ENCODE results near the gene JOSD2. TPM values are rescaled to one million over a fixed set of nuclear protein-coding genes. Genes with fewer than 3 reads are reported as not detected.

The JOSD2 gene
- total RNA-seq, 1 donor from 2014 or later, result 21.0 TPM

DNA sequence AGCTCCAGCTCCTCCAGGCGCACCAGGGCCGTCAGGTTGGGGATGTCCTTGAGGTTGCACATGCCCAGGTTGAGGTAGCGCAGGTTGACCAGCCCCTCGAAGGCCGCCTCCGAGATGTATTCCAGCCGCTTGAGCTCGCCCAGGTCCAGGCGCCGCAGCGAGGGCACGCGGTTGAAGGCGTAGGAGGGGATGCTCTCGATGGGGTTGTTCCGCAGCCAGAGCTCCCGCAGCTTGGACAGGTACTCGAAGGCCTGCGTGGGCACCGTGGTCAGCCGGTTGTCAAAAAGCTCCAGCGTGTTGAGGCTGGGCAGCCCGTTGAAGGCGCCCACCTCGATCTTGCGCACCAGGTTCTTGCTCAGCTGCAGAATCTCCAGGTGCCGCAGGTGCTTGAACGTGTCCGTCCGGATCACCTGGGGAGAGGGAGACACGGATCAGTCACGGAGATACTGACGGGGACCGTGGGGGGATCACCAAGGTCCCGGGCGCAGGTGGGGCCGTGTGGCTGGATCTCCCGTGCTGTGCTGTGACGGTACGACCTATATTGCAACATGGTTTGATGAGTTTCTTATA is 8.1 kb upstream of the JOSD2 start:
- no peak overlapping the region for H3K4me3 Mint-ChIP-seq
- H3K27me3 Mint-ChIP-seq, result peaks cover 7% of the 10 kb centered on the region
- no peak for ATAC-seq (ENCODE audit: low read depth)
- no peaks in the 10 kb centered on the region for H3K4me1 Mint-ChIP-seq
- POLR2A ChIA-PET, result interaction anchor here (0.6 kb wide), 1 partner anchor 30 kb away, joined by 3 read pairs; no protein-coding TSS in a partner anchor
- TF ChIP-seq, protein P1, sequence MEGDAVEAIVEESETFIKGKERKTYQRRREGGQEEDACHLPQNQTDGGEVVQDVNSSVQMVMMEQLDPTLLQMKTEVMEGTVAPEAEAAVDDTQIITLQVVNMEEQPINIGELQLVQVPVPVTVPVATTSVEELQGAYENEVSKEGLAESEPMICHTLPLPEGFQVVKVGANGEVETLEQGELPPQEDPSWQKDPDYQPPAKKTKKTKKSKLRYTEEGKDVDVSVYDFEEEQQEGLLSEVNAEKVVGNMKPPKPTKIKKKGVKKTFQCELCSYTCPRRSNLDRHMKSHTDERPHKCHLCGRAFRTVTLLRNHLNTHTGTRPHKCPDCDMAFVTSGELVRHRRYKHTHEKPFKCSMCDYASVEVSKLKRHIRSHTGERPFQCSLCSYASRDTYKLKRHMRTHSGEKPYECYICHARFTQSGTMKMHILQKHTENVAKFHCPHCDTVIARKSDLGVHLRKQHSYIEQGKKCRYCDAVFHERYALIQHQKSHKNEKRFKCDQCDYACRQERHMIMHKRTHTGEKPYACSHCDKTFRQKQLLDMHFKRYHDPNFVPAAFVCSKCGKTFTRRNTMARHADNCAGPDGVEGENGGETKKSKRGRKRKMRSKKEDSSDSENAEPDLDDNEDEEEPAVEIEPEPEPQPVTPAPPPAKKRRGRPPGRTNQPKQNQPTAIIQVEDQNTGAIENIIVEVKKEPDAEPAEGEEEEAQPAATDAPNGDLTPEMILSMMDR (IDR thresholded peaks at IDR 0.05), result no peak
- no peaks in the 10 kb centered on the region for H3K36me3 Mint-ChIP-seq (ENCODE audit: low read depth)
- intact Hi-C loops (cut with micrococcal nuclease), result no loop called here
- H3K9me3 Mint-ChIP-seq, result no peaks in the 10 kb centered on the region
- CTCF ChIA-PET, result no interaction called here
- DNase-seq, result no peak
- no peak overlapping the region for H3K27ac Mint-ChIP-seq

DNA sequence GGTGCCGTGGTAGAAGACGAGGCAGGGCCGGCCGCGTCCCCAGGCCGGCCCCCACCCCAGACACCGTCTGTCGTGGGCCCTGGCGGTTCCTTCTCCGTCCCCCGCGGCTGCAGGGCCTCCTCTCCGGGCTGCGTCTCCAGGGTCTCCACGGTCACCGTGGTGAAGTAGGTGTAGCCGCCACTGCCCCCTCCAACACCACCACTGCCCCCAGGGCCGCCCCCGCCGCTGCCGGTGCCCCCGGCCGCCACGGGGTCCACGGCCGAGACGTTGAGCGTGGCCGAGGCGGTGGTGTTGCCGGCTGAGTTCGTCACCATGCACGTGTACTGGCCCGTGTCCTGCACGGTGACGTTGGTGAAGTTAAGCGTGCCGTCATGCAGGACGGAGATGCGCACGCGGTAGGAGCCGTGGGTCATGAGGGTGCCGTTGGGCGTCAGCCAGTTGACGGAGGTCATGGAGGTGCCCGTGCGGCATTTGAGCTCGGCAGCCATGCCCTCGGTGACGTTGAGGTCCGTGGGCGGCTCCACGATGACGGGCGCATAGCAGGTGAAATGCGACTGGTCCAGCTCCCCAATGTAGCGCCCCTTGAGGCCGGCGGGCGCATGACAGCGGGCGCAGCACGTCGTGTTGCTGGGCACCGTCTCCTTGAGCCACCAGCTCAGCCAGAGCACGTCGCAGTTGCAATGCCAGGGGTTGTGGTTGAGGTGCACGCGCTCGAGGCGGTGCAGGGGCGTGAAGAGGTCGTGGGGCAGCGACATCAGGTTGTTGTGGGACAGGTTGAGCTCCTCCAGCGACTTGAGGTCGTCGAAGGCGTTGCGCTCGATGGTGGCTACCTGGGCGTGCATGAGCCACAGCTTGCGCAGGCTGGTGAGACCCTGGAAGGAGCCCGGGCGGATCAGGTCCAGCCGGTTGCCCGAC is 7.4 kb upstream of the JOSD2 start:
- peaks cover 8% of the 10 kb centered on the region for H3K27me3 Mint-ChIP-seq
- H3K27ac Mint-ChIP-seq, result no peak overlapping the region
- ATAC-seq (ENCODE audit: low read depth), result no peak
- H3K9me3 Mint-ChIP-seq, result no peaks in the 10 kb centered on the region
- TF ChIP-seq, protein P1 (IDR thresholded peaks at IDR 0.05), result no peak
- intact Hi-C loops (cut with micrococcal nuclease), result no loop called here
- ChIA-PET CTCF (no interaction called here), POLR2A (no interaction called here)
- H3K36me3 Mint-ChIP-seq (ENCODE audit: low read depth), result no peaks in the 10 kb centered on the region
- H3K4me3 Mint-ChIP-seq, result no peak overlapping the region
- DNase-seq, result no peak
- no peaks in the 10 kb centered on the region for H3K4me1 Mint-ChIP-seq

DNA sequence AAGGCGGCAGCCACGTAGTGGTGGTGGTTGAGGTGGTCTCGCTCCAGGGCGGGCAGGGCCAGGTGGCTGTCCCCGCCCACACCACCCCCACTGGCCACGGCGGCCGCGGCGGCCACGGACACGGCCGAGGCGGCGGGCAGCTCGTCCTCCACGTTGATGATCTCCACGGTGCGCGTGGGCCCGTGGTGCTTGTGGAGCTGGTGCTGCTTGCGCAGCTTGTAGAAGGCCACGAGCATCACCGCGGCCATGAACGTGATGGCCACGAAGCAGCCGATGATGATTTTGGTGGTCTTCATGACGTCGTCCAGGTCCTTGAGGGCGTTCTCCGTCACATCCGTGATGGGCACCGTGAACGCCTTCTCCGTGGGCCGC is 6.7 kb upstream of the JOSD2 start:
- no peaks in the 10 kb centered on the region for H3K36me3 Mint-ChIP-seq (ENCODE audit: low read depth)
- no peak overlapping the region for H3K27ac Mint-ChIP-seq
- no peak for ATAC-seq (ENCODE audit: low read depth)
- DNase-seq, result no peak
- no peak overlapping the region for H3K4me3 Mint-ChIP-seq
- peaks cover 8% of the 10 kb centered on the region for H3K27me3 Mint-ChIP-seq
- TF ChIP-seq, protein P1 (IDR thresholded peaks at IDR 0.05), result no peak
- intact Hi-C loops (cut with micrococcal nuclease), result no loop called here
- ChIA-PET CTCF (no interaction called here), POLR2A (no interaction called here)
- no peaks in the 10 kb centered on the region for H3K9me3 Mint-ChIP-seq
- H3K4me1 Mint-ChIP-seq, result no peaks in the 10 kb centered on the region

DNA sequence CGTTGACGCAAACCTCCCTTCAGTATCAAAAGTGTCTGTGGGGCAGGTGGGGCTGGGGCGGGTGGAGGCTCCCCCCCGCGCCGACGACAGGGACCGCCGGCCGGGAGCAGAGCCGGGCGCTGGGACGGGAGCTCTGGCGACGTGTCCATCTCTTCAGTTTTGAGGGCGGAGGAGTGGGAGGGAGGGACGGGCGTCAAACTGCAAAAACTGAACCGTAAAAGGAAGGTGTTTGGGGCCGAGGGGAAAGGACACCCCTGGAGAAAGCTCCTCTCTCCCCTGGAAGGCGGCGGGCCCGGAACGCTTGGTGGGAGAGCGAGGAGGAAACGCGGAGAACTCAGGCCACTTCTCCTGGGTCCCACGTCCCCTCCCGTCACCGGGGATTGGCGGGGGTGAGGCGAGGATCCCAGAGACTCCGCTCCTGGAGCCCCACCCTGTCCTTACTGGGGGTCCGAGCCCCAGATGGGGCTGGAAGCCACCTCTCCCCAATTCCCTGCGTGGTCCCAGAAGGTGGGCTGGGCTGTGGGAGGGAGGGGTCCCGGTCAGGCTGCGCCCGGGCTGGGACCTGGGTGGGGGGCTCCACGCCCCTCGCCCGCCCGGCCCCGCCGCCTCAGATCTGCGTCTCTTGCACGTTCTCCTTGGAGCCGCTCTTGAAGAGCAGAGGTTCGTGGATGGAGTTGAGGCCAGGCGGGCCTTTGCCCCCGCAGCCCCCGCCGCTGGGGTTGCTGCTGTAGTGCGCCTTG is 6.1 kb upstream of the JOSD2 start:
- intact Hi-C loops (cut with micrococcal nuclease), result no loop called here
- ATAC-seq (ENCODE audit: low read depth), result no peak
- Mint-ChIP-seq H3K9me3 (no peaks in the 10 kb centered on the region), H3K36me3 (ENCODE audit: low read depth) (no peaks in the 10 kb centered on the region), H3K27ac (no peak overlapping the region), H3K4me1 (no peaks in the 10 kb centered on the region), H3K4me3 (no peak overlapping the region), H3K27me3 (peaks cover 8% of the 10 kb centered on the region)
- CTCF ChIA-PET, result no interaction called here
- TF ChIP-seq, protein P1 (IDR thresholded peaks at IDR 0.05), result no peak
- POLR2A ChIA-PET, result interaction anchor here (0.6 kb wide), 1 partner anchor 91 kb away, joined by 3 read pairs; no protein-coding TSS in a partner anchor
- no peak for DNase-seq

DNA sequence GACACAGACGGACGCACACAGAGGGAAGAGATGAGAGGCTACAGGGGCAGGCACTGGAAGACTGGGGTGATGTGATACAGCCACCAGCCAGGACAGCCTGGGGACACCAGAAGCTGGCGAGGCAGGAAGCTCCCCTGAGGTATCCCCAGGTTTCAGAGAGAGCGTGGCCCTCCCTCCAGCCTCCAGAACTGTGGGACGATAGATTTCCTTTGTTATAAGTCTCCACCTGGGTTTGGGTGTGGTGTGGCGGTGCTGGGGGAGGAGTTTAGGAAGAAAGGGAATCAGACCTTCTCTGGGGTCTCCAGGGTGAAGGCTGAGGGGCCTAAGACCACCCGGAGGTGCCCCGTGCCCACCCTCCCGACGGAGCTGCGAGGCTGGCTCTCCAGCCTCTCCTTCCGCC is 5.5 kb upstream of the JOSD2 start:
- Mint-ChIP-seq H3K4me3 (no peak overlapping the region), H3K27me3 (peaks cover 8% of the 10 kb centered on the region), H3K4me1 (peaks cover 4% of the 10 kb centered on the region), H3K36me3 (ENCODE audit: low read depth) (no peaks in the 10 kb centered on the region), H3K9me3 (no peaks in the 10 kb centered on the region), H3K27ac (no peak overlapping the region)
- intact Hi-C loops (cut with micrococcal nuclease), result no loop called here
- DNase-seq, result no peak
- ChIA-PET POLR2A (interaction anchor here (0.6 kb wide), 1 partner anchor 90 kb away, joined by 3 read pairs; no protein-coding TSS in a partner anchor), CTCF (no interaction called here)
- ATAC-seq (ENCODE audit: low read depth), result no peak
- TF ChIP-seq, protein P1 (IDR thresholded peaks at IDR 0.05), result no peak

Data from activated B cell treated with CpG ODN at 0.5 μM for 24 hours (primary cell).